Stimulated activated CD4-positive, alpha-beta T cell treated with anti-CD3 and anti-CD28 coated beads, Interleukin-1b, Interleukin-23, amount 100 ng/mL, for 4 hours (primary cell): ENCODE results near the gene PANX2.

ENCODE experiments used
- DNase-seq, 2 donors: peaks; one replicate each; pipeline ENCODE4 v3.0.0-alpha.2; 2020; ENCODE audit warnings: low read depth in 2 of 2

PANX2 gene

GRCh38 chr22:50183141-50183971, 12.8 kb downstream of the PANX2 start:
- no peak for DNase-seq

GRCh38 chr22:50184004-50184901, 13.7 kb downstream of the PANX2 start:
- no peak for DNase-seq

GRCh38 chr22:50184902-50185374, 14.4 kb downstream of the PANX2 start:
- no peak for DNase-seq

- DNase-seq = peak; percentile 77 to 90
Observed at GRCh38 chr22:50185375-50186087, 15.0 kb downstream of the PANX2 start, which contains the start of gene TRABD. TRABD (plus strand) TSS chr22:50185913; CDS start chr22:50193061, 7,148 bp downstream.

- no peak for DNase-seq
Observed at GRCh38 chr22:50186181-50186714, 15.7 kb downstream of the PANX2 start.

- DNase-seq = no peak
Observed at GRCh38 chr22:50186761-50187523, 16.4 kb downstream of the PANX2 start.

GRCh38 chr22:50188356-50188755, 17.8 kb downstream of the PANX2 start:
- DNase-seq = no peak

GRCh38 chr22:50189184-50189848, 18.8 kb downstream of the PANX2 start:
- no peak for DNase-seq

- no peak for DNase-seq
Observed at GRCh38 chr22:50189849-50190181, 19.3 kb downstream of the PANX2 start.

GRCh38 chr22:50190182-50190940, 19.8 kb downstream of the PANX2 start:
- peak; percentile 62 to 70 for DNase-seq

- DNase-seq = peak in 1 of 2 donors; percentile 49
Observed at GRCh38 chr22:50190941-50191741, 20.6 kb downstream of the PANX2 start.

- DNase-seq = no peak
Observed at GRCh38 chr22:50192436-50193204, 22.1 kb downstream of the PANX2 start.

- no peak for DNase-seq
Observed at GRCh38 chr22:50193621-50194020, 23.1 kb downstream of the PANX2 start.

GRCh38 chr22:50194037-50194805, 23.7 kb downstream of the PANX2 start:
- no peak for DNase-seq

- no peak for DNase-seq
Observed at GRCh38 chr22:50196256-50196655, 25.7 kb downstream of the PANX2 start.

- no peak for DNase-seq
Observed at GRCh38 chr22:50197000-50197800, 26.7 kb downstream of the PANX2 start.
